ENCODE measurements around the gene EEF1G.

The EEF1G gene

GRCh38 chr11:62611705-62612365 is 38.1 kb upstream of the EEF1G start (continued):
- TF ChIP-seq ZNF169 (tag by site-specific recombination; IDR thresholded peaks at IDR 0.05) (no peak), ZBTB20 (tag by site-specific recombination; IDR thresholded peaks at IDR 0.05) (peak; percentile 64; the same call in 1 of the 2 replicates), ZNF394 (tag by site-specific recombination; IDR thresholded peaks at IDR 0.05; ENCODE audit: borderline replicate concordance) (no peak; the same call in 1 of the 2 replicates), ZBTB17 (tag by site-specific recombination; IDR thresholded peaks at IDR 0.05) (peak; percentile 71), TSHZ1 (tag by site-specific recombination; IDR thresholded peaks at IDR 0.05; ENCODE audit: borderline replicate concordance) (no peak), ZNF426 (tag by site-specific recombination; IDR thresholded peaks at IDR 0.05) (no peak), ZBTB48 (tag by site-specific recombination; IDR thresholded peaks at IDR 0.05) (0 out of 2 replicates have a peak, but pooled peaks have one; percentile 42), ZNF521 (tag by site-specific recombination; IDR thresholded peaks at IDR 0.05) (no peak), ZNF560 (tag by site-specific recombination; IDR thresholded peaks at IDR 0.05; ENCODE audit: borderline replicate concordance) (no peak), ZNF23 (tag by site-specific recombination; IDR thresholded peaks at IDR 0.05; ENCODE audit: borderline replicate concordance) (no peak), ZNF777 (tag by site-specific recombination; IDR thresholded peaks at IDR 0.05; ENCODE audit: borderline replicate concordance) (no peak), ZEB2 (tag by site-specific recombination; IDR thresholded peaks at IDR 0.05) (0 out of 2 replicates have a peak, but pooled peaks have one; percentile 55), ZNF585B (tag by site-specific recombination; IDR thresholded peaks at IDR 0.05) (no peak), ZNF580 (tag by site-specific recombination; IDR thresholded peaks at IDR 0.05) (no peak), WT1 (tag by site-specific recombination; IDR thresholded peaks at IDR 0.05) (no peak), KLF16 (tag by site-specific recombination; IDR thresholded peaks at IDR 0.05) (no peak), ZNF473 (tag by site-specific recombination; IDR thresholded peaks at IDR 0.05) (no peak), ZNF223 (tag by site-specific recombination; IDR thresholded peaks at IDR 0.05) (no peak), ZXDB (tag by site-specific recombination; IDR thresholded peaks at IDR 0.05) (peak; percentile 60; the same call in 1 of the 2 replicates), ZNF335 (tag by site-specific recombination; conservative IDR thresholded peaks at IDR 0.05) (peak; percentile 87), ZNF398 (tag by site-specific recombination; IDR thresholded peaks at IDR 0.05) (peak; percentile 65), GLIS1 (tag by site-specific recombination; IDR thresholded peaks at IDR 0.05) (peak; percentile 65), ZFHX2 (tag by site-specific recombination; conservative IDR thresholded peaks at IDR 0.05) (peak; percentile 34), ZNF670 (tag by site-specific recombination; IDR thresholded peaks at IDR 0.05; ENCODE audit: low read depth) (no peak)
- TF ChIP-seq, protein P1, sequence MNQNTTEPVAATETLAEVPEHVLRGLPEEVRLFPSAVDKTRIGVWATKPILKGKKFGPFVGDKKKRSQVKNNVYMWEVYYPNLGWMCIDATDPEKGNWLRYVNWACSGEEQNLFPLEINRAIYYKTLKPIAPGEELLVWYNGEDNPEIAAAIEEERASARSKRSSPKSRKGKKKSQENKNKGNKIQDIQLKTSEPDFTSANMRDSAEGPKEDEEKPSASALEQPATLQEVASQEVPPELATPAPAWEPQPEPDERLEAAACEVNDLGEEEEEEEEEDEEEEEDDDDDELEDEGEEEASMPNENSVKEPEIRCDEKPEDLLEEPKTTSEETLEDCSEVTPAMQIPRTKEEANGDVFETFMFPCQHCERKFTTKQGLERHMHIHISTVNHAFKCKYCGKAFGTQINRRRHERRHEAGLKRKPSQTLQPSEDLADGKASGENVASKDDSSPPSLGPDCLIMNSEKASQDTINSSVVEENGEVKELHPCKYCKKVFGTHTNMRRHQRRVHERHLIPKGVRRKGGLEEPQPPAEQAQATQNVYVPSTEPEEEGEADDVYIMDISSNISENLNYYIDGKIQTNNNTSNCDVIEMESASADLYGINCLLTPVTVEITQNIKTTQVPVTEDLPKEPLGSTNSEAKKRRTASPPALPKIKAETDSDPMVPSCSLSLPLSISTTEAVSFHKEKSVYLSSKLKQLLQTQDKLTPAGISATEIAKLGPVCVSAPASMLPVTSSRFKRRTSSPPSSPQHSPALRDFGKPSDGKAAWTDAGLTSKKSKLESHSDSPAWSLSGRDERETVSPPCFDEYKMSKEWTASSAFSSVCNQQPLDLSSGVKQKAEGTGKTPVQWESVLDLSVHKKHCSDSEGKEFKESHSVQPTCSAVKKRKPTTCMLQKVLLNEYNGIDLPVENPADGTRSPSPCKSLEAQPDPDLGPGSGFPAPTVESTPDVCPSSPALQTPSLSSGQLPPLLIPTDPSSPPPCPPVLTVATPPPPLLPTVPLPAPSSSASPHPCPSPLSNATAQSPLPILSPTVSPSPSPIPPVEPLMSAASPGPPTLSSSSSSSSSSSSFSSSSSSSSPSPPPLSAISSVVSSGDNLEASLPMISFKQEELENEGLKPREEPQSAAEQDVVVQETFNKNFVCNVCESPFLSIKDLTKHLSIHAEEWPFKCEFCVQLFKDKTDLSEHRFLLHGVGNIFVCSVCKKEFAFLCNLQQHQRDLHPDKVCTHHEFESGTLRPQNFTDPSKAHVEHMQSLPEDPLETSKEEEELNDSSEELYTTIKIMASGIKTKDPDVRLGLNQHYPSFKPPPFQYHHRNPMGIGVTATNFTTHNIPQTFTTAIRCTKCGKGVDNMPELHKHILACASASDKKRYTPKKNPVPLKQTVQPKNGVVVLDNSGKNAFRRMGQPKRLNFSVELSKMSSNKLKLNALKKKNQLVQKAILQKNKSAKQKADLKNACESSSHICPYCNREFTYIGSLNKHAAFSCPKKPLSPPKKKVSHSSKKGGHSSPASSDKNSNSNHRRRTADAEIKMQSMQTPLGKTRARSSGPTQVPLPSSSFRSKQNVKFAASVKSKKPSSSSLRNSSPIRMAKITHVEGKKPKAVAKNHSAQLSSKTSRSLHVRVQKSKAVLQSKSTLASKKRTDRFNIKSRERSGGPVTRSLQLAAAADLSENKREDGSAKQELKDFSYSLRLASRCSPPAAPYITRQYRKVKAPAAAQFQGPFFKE (tag by site-specific recombination; IDR thresholded peaks at IDR 0.05; ENCODE audit: borderline replicate concordance): no peak
- TF ChIP-seq, protein P2, sequence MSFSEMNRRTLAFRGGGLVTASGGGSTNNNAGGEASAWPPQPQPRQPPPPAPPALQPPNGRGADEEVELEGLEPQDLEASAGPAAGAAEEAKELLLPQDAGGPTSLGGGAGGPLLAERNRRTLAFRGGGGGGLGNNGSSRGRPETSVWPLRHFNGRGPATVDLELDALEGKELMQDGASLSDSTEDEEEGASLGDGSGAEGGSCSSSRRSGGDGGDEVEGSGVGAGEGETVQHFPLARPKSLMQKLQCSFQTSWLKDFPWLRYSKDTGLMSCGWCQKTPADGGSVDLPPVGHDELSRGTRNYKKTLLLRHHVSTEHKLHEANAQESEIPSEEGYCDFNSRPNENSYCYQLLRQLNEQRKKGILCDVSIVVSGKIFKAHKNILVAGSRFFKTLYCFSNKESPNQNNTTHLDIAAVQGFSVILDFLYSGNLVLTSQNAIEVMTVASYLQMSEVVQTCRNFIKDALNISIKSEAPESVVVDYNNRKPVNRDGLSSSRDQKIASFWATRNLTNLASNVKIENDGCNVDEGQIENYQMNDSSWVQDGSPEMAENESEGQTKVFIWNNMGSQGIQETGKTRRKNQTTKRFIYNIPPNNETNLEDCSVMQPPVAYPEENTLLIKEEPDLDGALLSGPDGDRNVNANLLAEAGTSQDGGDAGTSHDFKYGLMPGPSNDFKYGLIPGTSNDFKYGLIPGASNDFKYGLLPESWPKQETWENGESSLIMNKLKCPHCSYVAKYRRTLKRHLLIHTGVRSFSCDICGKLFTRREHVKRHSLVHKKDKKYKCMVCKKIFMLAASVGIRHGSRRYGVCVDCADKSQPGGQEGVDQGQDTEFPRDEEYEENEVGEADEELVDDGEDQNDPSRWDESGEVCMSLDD (tag by site-specific recombination; IDR thresholded peaks at IDR 0.05): peak; percentile 68; the same call in 1 of the 2 replicates
